HepG2 (cell line): ENCODE measurements around the gene GDAP1L1. TPM values are rescaled to one million over a fixed set of nuclear protein-coding genes. Genes with fewer than 3 reads are reported as not detected.
A peak's percentile ranks its signal among the peaks of the same experiment; 100 is the strongest.

Source experiments
- CREB3 ChIP-seq: sonication (generic); formaldehyde crosslinking; IDR thresholded peaks from 2 replicates; pipeline ENCODE4 v1.5.0; 2020; ENCODE audit warnings: missing genetic modification reagents
- CREBL2 ChIP-seq: sonication (generic); formaldehyde crosslinking; IDR thresholded peaks from 2 replicates; pipeline ENCODE4 v1.8.1; 2023; ENCODE audit warnings: missing genetic modification reagents, mild to moderate bottlenecking, borderline replicate concordance
- EEA1 ChIP-seq: sonication (generic); formaldehyde crosslinking; IDR thresholded peaks from 2 replicates; pipeline ENCODE4 v1.5.1; 2020; ENCODE audit warnings: mild to moderate bottlenecking, missing genetic modification reagents, borderline replicate concordance
- ERF ChIP-seq: IDR thresholded peaks from 2 replicates; pipeline ENCODE4 v1.6.1; 2018; ENCODE audit warnings: missing biosample characterization, missing genetic modification reagents
- FOXA3 ChIP-seq: IDR thresholded peaks from 2 replicates; pipeline ENCODE4 v1.6.1; 2016; ENCODE audit warnings: missing genetic modification reagents, missing compliant biosample characterization
- HNRNPL ChIP-seq: fragments of 200-400 bp; formaldehyde crosslinking; IDR thresholded peaks from 2 replicates; pipeline ENCODE4 v1.6.1; 2017; ENCODE audit warnings: mild to moderate bottlenecking, low read depth, low read length
- KMT2A ChIP-seq: sonication (generic); formaldehyde crosslinking; IDR thresholded peaks from 2 replicates; pipeline ENCODE4 v1.4.0; 2020; ENCODE audit warnings: missing genetic modification reagents
- LCORL ChIP-seq, 2 experiments: fragments of 450-650 bp in 1 of 2; sonication (generic) in 1 of 2; formaldehyde crosslinking in 1 of 2; IDR thresholded peaks; 2 replicates each; pipeline versions ENCODE4 v1.5.0 to v1.6.1; 2017 to 2020; ENCODE audit warnings: antibody characterized with exemption in 1 of 2, missing genetic modification reagents in 1 of 2
- ONECUT2 ChIP-seq: sonication (generic); formaldehyde crosslinking; IDR thresholded peaks from 2 replicates; pipeline ENCODE4 v1.4.0; 2020; ENCODE audit warnings: missing genetic modification reagents
- PITX1 ChIP-seq: sonication (generic); formaldehyde crosslinking; IDR thresholded peaks from 2 replicates; pipeline ENCODE4 v1.5.1; 2020; ENCODE audit warnings: mild to moderate bottlenecking, missing genetic modification reagents
- POLR2AphosphoS2 ChIP-seq: IDR thresholded peaks from 2 replicates; pipeline ENCODE4 v1.6.1; 2011; ENCODE audit warnings: low read depth, low read length, improper control_type of control experiment
- PREB ChIP-seq: sonication (generic); formaldehyde crosslinking; IDR thresholded peaks from 2 replicates; pipeline ENCODE4 v1.4.0; 2020; ENCODE audit warnings: missing genetic modification reagents
- RAD21 ChIP-seq: fragments of 450-650 bp; formaldehyde crosslinking; IDR thresholded peaks from 2 replicates; pipeline ENCODE4 v1.5.0; 2020; ENCODE audit warnings: mild to moderate bottlenecking
- SP140L ChIP-seq: sonication (generic); formaldehyde crosslinking; IDR thresholded peaks from 2 replicates; pipeline ENCODE4 v1.4.0; 2020; ENCODE audit warnings: missing genetic modification reagents, borderline replicate concordance
- SRF ChIP-seq: IDR thresholded peaks from 2 replicates; pipeline ENCODE4 v1.6.1; 2011; ENCODE audit warnings: mild to moderate bottlenecking, low read depth, low read length, moderate library complexity
- STAG1 ChIP-seq: sonication (generic); formaldehyde crosslinking; IDR thresholded peaks from 2 replicates; pipeline ENCODE4 v1.4.0; 2020; ENCODE audit warnings: missing genetic modification reagents
- TAF15 ChIP-seq: fragments of 200-400 bp; formaldehyde crosslinking; IDR thresholded peaks from one replicate; pipeline ENCODE4 v1.6.1; 2018; ENCODE audit warnings: mild to moderate bottlenecking, low read depth, low read length; ENCODE audit not compliant: poor library complexity, severe bottlenecking
- TBX3 ChIP-seq: fragments of 450-650 bp; IDR thresholded peaks from 2 replicates; pipeline ENCODE4 v1.6.1; 2017; ENCODE audit warnings: antibody characterized with exemption, mild to moderate bottlenecking, inconsistent platforms, borderline replicate concordance
- ZFP36L1 ChIP-seq: sonication (generic); formaldehyde crosslinking; IDR thresholded peaks from 2 replicates; pipeline ENCODE4 v1.8.0; 2022; ENCODE audit warnings: mild to moderate bottlenecking, missing genetic modification reagents, moderate library complexity
- ZNF101 ChIP-seq: sonication (generic); formaldehyde crosslinking; IDR thresholded peaks from 2 replicates; pipeline ENCODE4 v1.4.0; 2020; ENCODE audit warnings: mild to moderate bottlenecking, low read depth, missing genetic modification reagents, borderline replicate concordance
- ZNF160 ChIP-seq: sonication (generic); formaldehyde crosslinking; IDR thresholded peaks from 2 replicates; pipeline ENCODE4 v1.8.0; 2022; ENCODE audit warnings: mild to moderate bottlenecking, inconsistent platforms, missing genetic modification reagents
- ZNF253 ChIP-seq: sonication (generic); formaldehyde crosslinking; IDR thresholded peaks from 2 replicates; pipeline ENCODE4 v1.8.0; 2022; ENCODE audit warnings: mild to moderate bottlenecking, missing genetic modification reagents, borderline replicate concordance
- ZNF580 ChIP-seq: IDR thresholded peaks from 2 replicates; pipeline ENCODE4 v1.6.1; 2016; ENCODE audit warnings: low read depth, borderline replicate concordance
- ZNF597 ChIP-seq: sonication (generic); formaldehyde crosslinking; IDR thresholded peaks from 2 replicates; pipeline ENCODE4 v1.5.0; 2020; ENCODE audit warnings: missing genetic modification reagents
- ZNF607 ChIP-seq: sonication (generic); formaldehyde crosslinking; IDR thresholded peaks from 2 replicates; pipeline ENCODE4 v1.5.1; 2020; ENCODE audit warnings: missing genetic modification reagents, mild to moderate bottlenecking, borderline replicate concordance
- ZNF652 ChIP-seq: IDR thresholded peaks from 2 replicates; pipeline ENCODE4 v1.6.1; 2016; ENCODE audit warnings: low read depth, borderline replicate concordance
- ZNF720 ChIP-seq: sonication (generic); formaldehyde crosslinking; IDR thresholded peaks from 2 replicates; pipeline ENCODE4 v1.4.0; 2020; ENCODE audit warnings: missing genetic modification reagents
- ZSCAN31 ChIP-seq: sonication (generic); formaldehyde crosslinking; IDR thresholded peaks from 2 replicates; pipeline ENCODE4 v1.5.0; 2020; ENCODE audit warnings: low read depth, mild to moderate bottlenecking, missing genetic modification reagents
- polyA plus RNA-seq, 8 experiments: library from polyadenylated mRNA; depleted of rRNA in 3 of 8; stranded (reverse) in 7 of 8; unstranded in 1 of 8; fragments of >200 nt; fragmentation: Illumina TruSeq in 4 of 8; extraction: Trizol in 4 of 8; gene quantifications; 2 replicates each; pipeline versions ENCODE4 v1.2.1 to v1.2.3, GENCODE V29; 2011 to 2016; ENCODE audit warnings: low read depth in 4 of 8, missing spikeins in 1 of 8, mixed read lengths in 1 of 8; ENCODE audit not compliant: insufficient read depth in 1 of 8
- total RNA-seq, 5 experiments: library from RNA; depleted of rRNA; stranded (reverse); fragments of >200 nt; fragmentation: Illumina TruSeq; extraction: Trizol; gene quantifications; 2 replicates each; pipeline ENCODE4 v1.2.3, GENCODE V29; 2016; ENCODE audit warnings: low read depth in 1 of 5

The GDAP1L1 gene
- total and polyA plus RNA-seq, 2 of the 13 experiments (the other 11 are each of a cell fraction or from before 2014, with no cell fraction given), result 0.04 TPM; not detected in 1

GRCh38 chr20:44326391-44327159 lies 79.5 kb downstream of the GDAP1L1 start (continued):
- TF ChIP-seq HNRNPL (peak; percentile 93), RAD21 (peak; percentile 38; the same call in 1 of the 2 replicates), CREB3 (CRISPR knock-in tag) (no peak), STAG1 (CRISPR knock-in tag) (0 out of 2 replicates have a peak, but pooled peaks have one; percentile 34), ZSCAN31 (peak; percentile 60; the same call in 1 of the 2 replicates), TAF15 (no peak), FOXA3 (CRISPR knock-in tag) (no peak), ZFP36L1 (CRISPR knock-in tag) (no peak), PREB (CRISPR knock-in tag) (no peak), ZNF101 (CRISPR knock-in tag) (no peak), SP140L (CRISPR knock-in tag) (no peak), ZNF160 (CRISPR knock-in tag) (no peak), PITX1 (CRISPR knock-in tag) (peak; percentile 22; the same call in 1 of the 2 replicates), TBX3 (no peak), ERF (CRISPR knock-in tag) (no peak), POLR2AphosphoS2 (no peak), ZNF720 (no peak), ZNF253 (0 out of 2 replicates have a peak, but pooled peaks have one; percentile 31), ZNF607 (CRISPR knock-in tag) (no peak), CREBL2 (CRISPR knock-in tag) (no peak), SRF (no peak), ZNF580 (CRISPR knock-in tag) (no peak), ONECUT2 (CRISPR knock-in tag) (no peak), ZNF597 (CRISPR knock-in tag) (no peak), EEA1 (CRISPR knock-in tag) (no peak), LCORL (IDR thresholded peaks at IDR 0.05) (no peak), LCORL (CRISPR knock-in tag; IDR thresholded peaks at IDR 0.05) (peak; percentile 89), KMT2A (CRISPR knock-in tag) (no peak), ZNF652 (CRISPR knock-in tag) (no peak)
